ENCODE measurements around the gene YIPF3. TPM values are rescaled to one million over a fixed set of nuclear protein-coding genes. Genes with fewer than 3 reads are reported as not detected.

Gene YIPF3
- total RNA-seq, 1 donor from 2014 or later, result 133 TPM

DNA sequence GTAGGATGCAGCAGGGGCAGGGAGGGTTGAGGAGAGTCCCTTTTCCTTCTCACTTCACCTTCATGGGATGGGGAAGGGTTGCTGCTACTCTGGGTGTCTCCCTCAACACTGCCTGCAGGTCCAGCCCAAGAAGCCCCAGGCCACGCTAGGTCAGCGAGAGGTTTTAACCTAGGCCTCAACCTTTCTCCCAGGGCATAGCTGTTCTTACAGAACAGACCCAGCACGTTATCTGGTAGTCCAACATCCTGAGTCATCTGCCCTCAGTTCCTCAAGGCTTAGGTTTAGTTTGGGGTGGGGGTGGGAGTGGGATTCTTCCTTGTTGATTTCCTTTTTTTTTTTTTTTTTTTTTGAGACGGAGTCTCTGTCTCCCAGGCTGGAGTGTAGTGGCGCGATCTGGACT, 22.4 kb downstream of the YIPF3 start:
- Mint-ChIP-seq H3K4me3 (ENCODE audit: unreplicated experiment) (no peak overlapping the region), H3K36me3 (ENCODE audit: low read depth) (peaks cover 3% of the 10 kb centered on the region), H3K4me1 (ENCODE audit: low read depth) (peaks cover 53% of the 10 kb centered on the region), H3K9me3 (ENCODE audit: low read depth) (no peaks in the 10 kb centered on the region), H3K27ac (ENCODE audit: unreplicated experiment) (peak overlapping the region; percentile 1), H3K27me3 (ENCODE audit: low read depth) (no peaks in the 10 kb centered on the region)
- TF ChIP-seq, protein P1, sequence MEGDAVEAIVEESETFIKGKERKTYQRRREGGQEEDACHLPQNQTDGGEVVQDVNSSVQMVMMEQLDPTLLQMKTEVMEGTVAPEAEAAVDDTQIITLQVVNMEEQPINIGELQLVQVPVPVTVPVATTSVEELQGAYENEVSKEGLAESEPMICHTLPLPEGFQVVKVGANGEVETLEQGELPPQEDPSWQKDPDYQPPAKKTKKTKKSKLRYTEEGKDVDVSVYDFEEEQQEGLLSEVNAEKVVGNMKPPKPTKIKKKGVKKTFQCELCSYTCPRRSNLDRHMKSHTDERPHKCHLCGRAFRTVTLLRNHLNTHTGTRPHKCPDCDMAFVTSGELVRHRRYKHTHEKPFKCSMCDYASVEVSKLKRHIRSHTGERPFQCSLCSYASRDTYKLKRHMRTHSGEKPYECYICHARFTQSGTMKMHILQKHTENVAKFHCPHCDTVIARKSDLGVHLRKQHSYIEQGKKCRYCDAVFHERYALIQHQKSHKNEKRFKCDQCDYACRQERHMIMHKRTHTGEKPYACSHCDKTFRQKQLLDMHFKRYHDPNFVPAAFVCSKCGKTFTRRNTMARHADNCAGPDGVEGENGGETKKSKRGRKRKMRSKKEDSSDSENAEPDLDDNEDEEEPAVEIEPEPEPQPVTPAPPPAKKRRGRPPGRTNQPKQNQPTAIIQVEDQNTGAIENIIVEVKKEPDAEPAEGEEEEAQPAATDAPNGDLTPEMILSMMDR (IDR thresholded peaks at IDR 0.05), result no peak
- no peak for DNase-seq (ENCODE audit: low spot score)

DNA sequence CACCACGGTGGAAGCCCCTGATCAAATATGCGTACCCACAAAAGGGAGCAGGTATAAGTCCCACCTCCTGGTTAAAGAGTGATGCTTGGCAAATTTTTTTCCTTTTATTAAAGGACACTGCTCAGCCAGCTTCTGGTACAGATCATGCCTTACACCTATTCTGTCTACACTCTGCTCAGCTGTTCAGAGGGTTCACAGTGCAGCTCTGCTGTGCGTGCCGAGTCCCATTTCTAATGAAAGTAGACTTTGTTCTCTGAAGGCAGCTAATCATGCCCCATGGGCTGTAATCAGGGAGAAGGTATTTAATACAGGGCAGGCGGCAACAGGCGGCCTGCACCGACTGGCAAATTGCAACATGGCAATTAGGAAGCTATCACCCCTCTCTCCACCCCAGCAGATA, 22.9 kb downstream of the YIPF3 start:
- Mint-ChIP-seq H3K27ac (ENCODE audit: unreplicated experiment) (no peak overlapping the region), H3K9me3 (ENCODE audit: low read depth) (no peaks in the 10 kb centered on the region), H3K4me3 (ENCODE audit: unreplicated experiment) (no peak overlapping the region), H3K4me1 (ENCODE audit: low read depth) (peaks cover 56% of the 10 kb centered on the region), H3K27me3 (ENCODE audit: low read depth) (no peaks in the 10 kb centered on the region), H3K36me3 (ENCODE audit: low read depth) (peaks cover 2% of the 10 kb centered on the region)
- DNase-seq (ENCODE audit: low spot score), result no peak
- TF ChIP-seq, protein P1 (IDR thresholded peaks at IDR 0.05), result no peak

DNA sequence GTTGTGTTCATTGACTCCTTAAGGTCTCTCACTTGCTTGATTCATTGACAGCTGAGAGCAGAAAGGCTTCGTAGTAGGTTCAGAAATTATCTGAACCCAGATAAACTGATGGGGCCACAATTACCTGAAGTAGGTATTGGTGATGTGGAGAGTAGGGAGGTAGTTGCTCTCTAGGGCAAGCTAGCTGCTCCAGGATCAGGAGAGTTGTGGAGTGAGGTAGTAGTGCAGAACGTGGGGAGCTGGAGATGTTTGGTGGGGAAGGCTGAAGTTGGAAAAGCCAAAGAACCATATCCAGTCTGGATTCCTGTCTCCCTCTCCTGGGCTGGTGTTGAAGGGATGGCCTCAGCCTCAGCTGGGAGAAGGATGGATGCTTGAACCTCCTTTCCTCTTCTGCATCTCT, 23.5 kb downstream of the YIPF3 start:
- Mint-ChIP-seq H3K36me3 (ENCODE audit: low read depth) (no peaks in the 10 kb centered on the region), H3K27ac (ENCODE audit: unreplicated experiment) (no peak overlapping the region), H3K27me3 (ENCODE audit: low read depth) (no peaks in the 10 kb centered on the region), H3K4me3 (ENCODE audit: unreplicated experiment) (no peak overlapping the region), H3K9me3 (ENCODE audit: low read depth) (no peaks in the 10 kb centered on the region), H3K4me1 (ENCODE audit: low read depth) (peaks cover 61% of the 10 kb centered on the region)
- TF ChIP-seq, protein P1 (IDR thresholded peaks at IDR 0.05), result no peak
- no peak for DNase-seq (ENCODE audit: low spot score)

DNA sequence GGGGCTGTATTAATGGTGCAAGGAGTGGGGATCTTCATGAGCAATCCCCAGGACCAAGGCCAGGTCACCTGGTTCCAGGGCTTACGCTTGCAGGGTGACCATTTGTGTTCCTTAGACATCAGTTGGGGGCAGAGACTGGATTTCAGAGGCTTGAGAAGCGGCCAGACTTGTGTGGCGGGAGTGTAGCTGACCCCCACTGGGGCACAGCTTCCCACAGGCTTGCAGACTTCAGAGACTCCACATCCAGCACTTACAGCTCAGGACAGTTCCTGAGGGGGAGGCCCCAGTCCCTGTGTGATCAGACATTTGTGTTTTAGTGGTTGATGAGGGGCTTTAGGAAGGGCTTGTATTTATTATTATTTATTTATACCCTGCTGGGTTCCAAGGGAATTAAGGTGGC, 24.1 kb downstream of the YIPF3 start:
- Mint-ChIP-seq H3K4me1 (ENCODE audit: low read depth) (peaks cover 61% of the 10 kb centered on the region), H3K27ac (ENCODE audit: unreplicated experiment) (peak overlapping the region; percentile 87), H3K27me3 (ENCODE audit: low read depth) (no peaks in the 10 kb centered on the region), H3K36me3 (ENCODE audit: low read depth) (no peaks in the 10 kb centered on the region), H3K4me3 (ENCODE audit: unreplicated experiment) (no peak overlapping the region), H3K9me3 (ENCODE audit: low read depth) (no peaks in the 10 kb centered on the region)
- DNase-seq (ENCODE audit: low spot score), result no peak
- TF ChIP-seq, protein P1 (IDR thresholded peaks at IDR 0.05), result no peak

DNA sequence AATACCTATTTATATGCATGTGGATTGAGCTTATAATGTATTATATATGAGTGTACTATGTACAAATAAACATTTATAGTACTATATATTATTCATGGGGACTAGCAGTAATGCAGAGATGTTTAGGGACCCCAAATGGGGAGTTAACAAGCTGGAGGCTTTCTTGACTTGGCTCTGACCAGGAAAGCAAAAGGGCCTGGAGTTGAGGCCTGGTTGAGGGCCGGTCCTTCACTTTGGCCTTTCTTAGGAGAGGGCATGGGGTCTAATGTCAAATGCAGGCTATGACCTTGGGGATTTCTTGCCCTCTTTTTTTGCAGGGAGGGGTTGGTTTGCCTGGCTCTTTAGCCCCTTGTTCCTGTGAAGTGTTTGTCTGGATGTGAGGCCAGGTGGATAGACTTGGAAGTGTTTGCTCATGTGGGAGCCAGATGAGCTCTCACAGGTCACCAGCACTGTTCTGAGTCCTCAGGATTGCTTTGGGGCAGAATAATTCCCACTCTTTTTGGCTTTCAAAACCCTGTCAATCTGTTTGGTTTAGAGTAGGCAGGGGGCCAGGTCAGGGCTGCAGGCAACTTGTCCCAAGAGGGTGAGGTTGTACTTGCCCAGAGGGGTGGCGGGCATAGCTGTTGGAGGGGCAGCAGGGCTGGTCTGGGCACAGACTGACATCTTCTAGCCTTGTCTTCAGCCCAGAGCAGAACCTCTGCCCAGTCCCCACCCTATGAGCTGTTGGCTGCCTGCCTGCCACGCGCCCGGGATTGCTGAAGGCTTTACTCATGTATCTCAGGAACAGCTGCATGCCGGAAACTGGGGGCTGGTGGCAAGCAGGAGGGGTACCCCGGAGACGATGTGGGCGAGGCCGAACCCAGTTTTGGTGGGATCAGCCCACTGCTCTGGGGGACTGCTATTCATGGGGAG, 24.7 kb downstream of the YIPF3 start:
- peak overlapping the region; percentile 34 for H3K4me3 Mint-ChIP-seq (ENCODE audit: unreplicated experiment)
- H3K9me3 Mint-ChIP-seq (ENCODE audit: low read depth), result no peaks in the 10 kb centered on the region
- no peaks in the 10 kb centered on the region for H3K27me3 Mint-ChIP-seq (ENCODE audit: low read depth)
- peaks cover 56% of the 10 kb centered on the region for H3K4me1 Mint-ChIP-seq (ENCODE audit: low read depth)
- DNase-seq (ENCODE audit: low spot score), result no peak
- H3K36me3 Mint-ChIP-seq (ENCODE audit: low read depth), result no peaks in the 10 kb centered on the region
- peak overlapping the region; percentile 87 for H3K27ac Mint-ChIP-seq (ENCODE audit: unreplicated experiment)
- TF ChIP-seq, protein P1 (IDR thresholded peaks at IDR 0.05), result no peak
